ENCODE data around the gene CITED4.

Gene CITED4

GRCh38 chr1:40823345-40823744 lies 38.8 kb downstream of the CITED4 start:
- H3K4me1 Mint-ChIP-seq (ENCODE audit: low read depth): peaks cover 25% of the 10 kb centered on the region
- no peak overlapping the region for H3K4me3 Mint-ChIP-seq
- H3K9me3 Mint-ChIP-seq: no peaks in the 10 kb centered on the region
- H3K27me3 Mint-ChIP-seq (ENCODE audit: low read depth): peaks cover 3% of the 10 kb centered on the region
- no peak overlapping the region for H3K27ac Mint-ChIP-seq
- H3K36me3 Mint-ChIP-seq (ENCODE audit: low read depth): no peaks in the 10 kb centered on the region

GRCh38 chr1:40822890-40823289 lies 39.3 kb downstream of the CITED4 start:
- peaks cover 26% of the 10 kb centered on the region for H3K4me1 Mint-ChIP-seq (ENCODE audit: low read depth)
- H3K9me3 Mint-ChIP-seq: no peaks in the 10 kb centered on the region
- no peak overlapping the region for H3K27ac Mint-ChIP-seq
- H3K4me3 Mint-ChIP-seq: no peak overlapping the region
- H3K36me3 Mint-ChIP-seq (ENCODE audit: low read depth): no peaks in the 10 kb centered on the region
- H3K27me3 Mint-ChIP-seq (ENCODE audit: low read depth): peaks cover 3% of the 10 kb centered on the region

- Mint-ChIP-seq H3K4me1 (ENCODE audit: low read depth) (peaks cover 24% of the 10 kb centered on the region), H3K4me3 (no peak overlapping the region), H3K9me3 (no peaks in the 10 kb centered on the region), H3K27ac (no peak overlapping the region), H3K36me3 (ENCODE audit: low read depth) (no peaks in the 10 kb centered on the region), H3K27me3 (ENCODE audit: low read depth) (peaks cover 4% of the 10 kb centered on the region)
Measured at GRCh38 chr1:40820911-40821693, 41.1 kb downstream of the CITED4 start.

- Mint-ChIP-seq H3K4me3 (no peak overlapping the region), H3K27me3 (ENCODE audit: low read depth) (peaks cover 6% of the 10 kb centered on the region), H3K9me3 (no peaks in the 10 kb centered on the region), H3K4me1 (ENCODE audit: low read depth) (peaks cover 20% of the 10 kb centered on the region), H3K27ac (no peak overlapping the region), H3K36me3 (ENCODE audit: low read depth) (no peaks in the 10 kb centered on the region)
Measured at GRCh38 chr1:40820251-40820797, 41.8 kb downstream of the CITED4 start.

- no peak overlapping the region for H3K27ac Mint-ChIP-seq
- peak overlapping the region; percentile 67 for H3K4me3 Mint-ChIP-seq
Measured at GRCh38 chr1:40819101-40819500, 43.1 kb downstream of the CITED4 start.

GRCh38 chr1:40818264-40818961 lies 43.8 kb downstream of the CITED4 start:
- Mint-ChIP-seq H3K36me3 (ENCODE audit: low read depth) (no peaks in the 10 kb centered on the region), H3K27ac (peak overlapping the region; percentile 73), H3K4me1 (ENCODE audit: low read depth) (peaks cover 14% of the 10 kb centered on the region), H3K27me3 (ENCODE audit: low read depth) (peaks cover 8% of the 10 kb centered on the region), H3K4me3 (peak overlapping the region; percentile 67), H3K9me3 (no peaks in the 10 kb centered on the region)

More at GRCh38 chr1:40819101-40819500, 43.1 kb downstream of the CITED4 start:
- H3K9me3 Mint-ChIP-seq: no peaks in the 10 kb centered on the region
- H3K36me3 Mint-ChIP-seq (ENCODE audit: low read depth): no peaks in the 10 kb centered on the region
- peaks cover 14% of the 10 kb centered on the region for H3K4me1 Mint-ChIP-seq (ENCODE audit: low read depth)
- H3K27me3 Mint-ChIP-seq (ENCODE audit: low read depth): peaks cover 8% of the 10 kb centered on the region

- peaks cover 14% of the 10 kb centered on the region for H3K4me1 Mint-ChIP-seq (ENCODE audit: low read depth)
- peaks cover 8% of the 10 kb centered on the region for H3K27me3 Mint-ChIP-seq (ENCODE audit: low read depth)
- H3K9me3 Mint-ChIP-seq: no peaks in the 10 kb centered on the region
- H3K4me3 Mint-ChIP-seq: peak overlapping the region; percentile 67
- H3K27ac Mint-ChIP-seq: peak overlapping the region; percentile 73
- no peaks in the 10 kb centered on the region for H3K36me3 Mint-ChIP-seq (ENCODE audit: low read depth)
Measured at GRCh38 chr1:40817791-40818263, 44.3 kb downstream of the CITED4 start.

- H3K4me3 Mint-ChIP-seq: no peak overlapping the region
- no peak overlapping the region for H3K27ac Mint-ChIP-seq
- peaks cover 8% of the 10 kb centered on the region for H3K27me3 Mint-ChIP-seq (ENCODE audit: low read depth)
- peaks cover 19% of the 10 kb centered on the region for H3K4me1 Mint-ChIP-seq (ENCODE audit: low read depth)
- no peaks in the 10 kb centered on the region for H3K36me3 Mint-ChIP-seq (ENCODE audit: low read depth)
- H3K9me3 Mint-ChIP-seq: no peaks in the 10 kb centered on the region
Measured at GRCh38 chr1:40815420-40815819, 46.7 kb downstream of the CITED4 start.

Data from T-helper 1 cell treated with Interleukin-12 subunit alpha and Interleukin-12 subunit beta and Interleukin-4 antibody, amounts not matched to agents 30 μg/mL and 1 μg/mL, for 36 hours (primary cell).